Keratinocyte (primary cell): ENCODE results near the gene PRRX1. TPM values are rescaled to one million over a fixed set of nuclear protein-coding genes. Genes with fewer than 3 reads are reported as not detected.

ENCODE experiments used
- DNase-seq: peaks from one replicate; pipeline ENCODE4 v3.0.0-alpha.2; 2011; ENCODE audit warnings: low read depth, missing footprints, low spot score
- FAIRE-seq: peaks from 2 replicates; lab custom pipeline; 2011; peaks lifted over from hg19 to GRCh38; lab: Jason Lieb, UNC
- H2AFZ ChIP-seq: 2 replicates; pipeline ENCODE4 v1.6.0; 2012; ENCODE audit warnings: low read length, control low read depth, inconsistent platforms; ENCODE audit not compliant: control insufficient read depth
- H3K27ac ChIP-seq: 2 replicates; pipeline ENCODE4 v1.5.1; 2011; ENCODE audit warnings: low read length; ENCODE audit not compliant: control insufficient read depth, insufficient read depth
- H3K27me3 ChIP-seq: 3 replicates; pipeline ENCODE4 v1.6.0; 2011; ENCODE audit warnings: low read length; ENCODE audit not compliant: control insufficient read depth, insufficient read depth; ENCODE audit errors: extremely low read depth
- H3K36me3 ChIP-seq, 2 experiments: 2 replicates in 1 of 2; 3 replicates in 1 of 2; pipeline ENCODE4 v1.5.1; 2011; ENCODE audit warnings: low read length in 2 of 2, mild to moderate bottlenecking in 1 of 2; ENCODE audit not compliant: control insufficient read depth in 2 of 2, insufficient read depth in 2 of 2; ENCODE audit errors: extremely low read depth in 1 of 2
- H3K4me1 ChIP-seq: 3 replicates; pipeline ENCODE4 v1.5.1; 2011; ENCODE audit warnings: low read length; ENCODE audit not compliant: control insufficient read depth, insufficient read depth; ENCODE audit errors: extremely low read depth
- H3K4me2 ChIP-seq: 3 replicates; pipeline ENCODE4 v1.6.0; 2011; ENCODE audit warnings: low read depth, low read length; ENCODE audit not compliant: control insufficient read depth, insufficient read depth; ENCODE audit errors: extremely low read depth
- H3K4me3 ChIP-seq, 3 experiments: fragments of 200-600 bp in 1 of 3; sonication (generic) in 1 of 3; 2 replicates in 2 of 3; 3 replicates in 1 of 3; pipeline ENCODE4 v1.5.1; 2011 to 2016; ENCODE audit warnings: low read length in 3 of 3, mild to moderate bottlenecking in 3 of 3, control low read depth in 2 of 3, inconsistent platforms in 1 of 3, low read depth in 1 of 3, mixed read lengths in 1 of 3, mixed run types in 1 of 3, moderate library complexity in 1 of 3; ENCODE audit not compliant: control insufficient read depth in 2 of 3, insufficient read depth in 2 of 3; ENCODE audit errors: extremely low read depth in 1 of 3
- H3K79me2 ChIP-seq: 2 replicates; pipeline ENCODE4 v1.6.0; 2012; ENCODE audit warnings: low read length; ENCODE audit not compliant: control insufficient read depth, insufficient read depth
- H3K9ac ChIP-seq: 3 replicates; pipeline ENCODE4 v1.6.0; 2011; ENCODE audit warnings: low read length; ENCODE audit not compliant: control insufficient read depth, insufficient read depth; ENCODE audit errors: extremely low read depth
- H3K9me1 ChIP-seq: 3 replicates; pipeline ENCODE4 v1.6.0; 2011; ENCODE audit warnings: low read length; ENCODE audit not compliant: control insufficient read depth, insufficient read depth; ENCODE audit errors: extremely low read depth
- H3K9me3 ChIP-seq: 2 replicates; pipeline ENCODE4 v1.5.1; 2012; ENCODE audit warnings: low read depth, low read length; ENCODE audit not compliant: control insufficient read depth
- H4K20me1 ChIP-seq: 3 replicates; pipeline ENCODE4 v1.6.0; 2011; ENCODE audit warnings: low read length; ENCODE audit not compliant: control insufficient read depth, insufficient read depth; ENCODE audit errors: extremely low read depth
- EZH2 ChIP-seq: IDR thresholded peaks from one replicate; pipeline ENCODE4 v1.6.1; 2012; ENCODE audit warnings: inconsistent platforms, mild to moderate bottlenecking, low read length, moderate library complexity
- dilution Hi-C: fragments of 300-500 bp; cut with MboI; formaldehyde crosslinking; loops from one replicate; pipeline ENCODE4 v1.7.0; 2020; ENCODE audit warnings: low sequenced_read_pairs; ENCODE audit not compliant: extremely low pct_ligation_motif_present
- polyA plus RNA-seq, 5 experiments: library from polyadenylated mRNA; depleted of rRNA in 3 of 5; stranded (reverse) in 3 of 5; stranded (forward) in 1 of 5; unstranded in 1 of 5; fragments of >200 nt; gene quantifications; 1 replicate in 1 of 5; 2 replicates in 3 of 5; 3 replicates in 1 of 5; pipeline versions ENCODE4 v1.2.1 to v1.2.3, GENCODE V29; 2011 to 2012; ENCODE audit warnings: missing spikeins in 2 of 5, low read depth in 1 of 5, low replicate concordance in 1 of 5
- TF ChIP-seq, protein P1 (sequence below), 3 experiments: IDR thresholded peaks in 1 of 3; conservative IDR thresholded peaks in 1 of 3; optimal IDR thresholded peaks in 1 of 3; 2 replicates in 2 of 3; 3 replicates in 1 of 3; pipeline versions ENCODE3 to v1.5.1; 2011; ENCODE audit warnings: low read length in 3 of 3, mild to moderate bottlenecking in 3 of 3, moderate library complexity in 2 of 3, control low read depth in 1 of 3, inconsistent platforms in 1 of 3; ENCODE audit not compliant: insufficient read depth in 2 of 3; ENCODE audit errors: extremely low read depth in 1 of 3

The PRRX1 gene
- polyA plus RNA-seq, 1 donor (not counting 4 experiments of a cell fraction or from before 2014, with no cell fraction given) = not detected

DNA sequence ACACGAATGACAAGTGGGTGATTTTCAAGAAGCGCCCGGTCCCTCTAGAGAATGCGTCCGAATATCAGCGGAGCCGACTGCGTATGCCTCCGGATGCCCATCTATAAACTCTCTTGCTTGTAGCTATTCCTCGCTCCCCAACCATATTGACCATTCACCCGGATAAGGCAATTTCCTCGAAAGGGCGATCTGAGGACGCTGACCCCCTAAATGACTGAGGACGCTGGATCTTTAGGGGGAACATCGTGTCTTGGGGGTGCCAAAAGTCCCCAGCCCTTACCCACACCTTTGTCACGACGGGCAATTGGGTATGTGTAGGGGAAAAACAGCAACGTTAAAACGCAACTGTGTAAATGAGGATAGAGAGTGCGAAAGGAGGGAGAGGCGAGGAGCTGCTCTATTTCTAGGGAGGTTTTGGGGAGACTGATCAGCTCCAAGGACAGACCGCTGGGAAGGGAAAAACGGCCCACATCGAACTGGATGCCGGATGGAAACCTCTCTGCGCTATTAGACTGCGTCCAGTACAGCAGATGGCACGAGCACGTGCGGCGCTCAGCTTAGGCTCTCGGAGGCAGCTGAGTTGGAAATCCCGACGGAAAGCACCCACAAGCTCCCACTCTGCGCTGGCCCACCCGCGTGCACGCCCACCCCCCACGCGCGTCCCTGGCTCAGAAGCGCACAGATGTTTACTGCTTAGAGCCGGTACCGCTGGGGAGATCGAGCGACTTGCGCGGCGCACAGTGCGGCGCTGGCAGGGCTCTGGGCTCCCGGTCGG is 2.9 kb upstream of the PRRX1 start:
- dilution Hi-C loops = no loop called here
- no peak for FAIRE-seq
- Histone ChIP-seq H3K36me3 (no peaks in the 10 kb centered on the region), H3K9me3 (no peaks in the 10 kb centered on the region), H3K4me3 (peak overlapping the region in 1 of 3 experiments; percentile 12), H3K9me1 (no peaks in the 10 kb centered on the region), H3K4me2 (peak overlapping the region; percentile 37), H3K4me1 (peaks cover 16% of the 10 kb centered on the region), H2AFZ (no peak overlapping the region), H3K79me2 (no peaks in the 10 kb centered on the region), H4K20me1 (no peaks in the 10 kb centered on the region), H3K27ac (no peak overlapping the region), H3K27me3 (peaks cover 56% of the 10 kb centered on the region), H3K9ac (no peak overlapping the region)
- TF ChIP-seq, protein P1, sequence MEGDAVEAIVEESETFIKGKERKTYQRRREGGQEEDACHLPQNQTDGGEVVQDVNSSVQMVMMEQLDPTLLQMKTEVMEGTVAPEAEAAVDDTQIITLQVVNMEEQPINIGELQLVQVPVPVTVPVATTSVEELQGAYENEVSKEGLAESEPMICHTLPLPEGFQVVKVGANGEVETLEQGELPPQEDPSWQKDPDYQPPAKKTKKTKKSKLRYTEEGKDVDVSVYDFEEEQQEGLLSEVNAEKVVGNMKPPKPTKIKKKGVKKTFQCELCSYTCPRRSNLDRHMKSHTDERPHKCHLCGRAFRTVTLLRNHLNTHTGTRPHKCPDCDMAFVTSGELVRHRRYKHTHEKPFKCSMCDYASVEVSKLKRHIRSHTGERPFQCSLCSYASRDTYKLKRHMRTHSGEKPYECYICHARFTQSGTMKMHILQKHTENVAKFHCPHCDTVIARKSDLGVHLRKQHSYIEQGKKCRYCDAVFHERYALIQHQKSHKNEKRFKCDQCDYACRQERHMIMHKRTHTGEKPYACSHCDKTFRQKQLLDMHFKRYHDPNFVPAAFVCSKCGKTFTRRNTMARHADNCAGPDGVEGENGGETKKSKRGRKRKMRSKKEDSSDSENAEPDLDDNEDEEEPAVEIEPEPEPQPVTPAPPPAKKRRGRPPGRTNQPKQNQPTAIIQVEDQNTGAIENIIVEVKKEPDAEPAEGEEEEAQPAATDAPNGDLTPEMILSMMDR (optimal IDR thresholded peaks at IDR 0.05 in 1 of 3, IDR thresholded peaks at IDR 0.05 in 1 of 3, conservative IDR thresholded peaks at IDR 0.05 in 1 of 3; ENCODE audit: extremely low read depth in 1 of 3, insufficient read depth in 2 of 3, low read length in 3 of 3) = no peak
- TF ChIP-seq EZH2 = peak; percentile 34
- no peak for DNase-seq

DNA sequence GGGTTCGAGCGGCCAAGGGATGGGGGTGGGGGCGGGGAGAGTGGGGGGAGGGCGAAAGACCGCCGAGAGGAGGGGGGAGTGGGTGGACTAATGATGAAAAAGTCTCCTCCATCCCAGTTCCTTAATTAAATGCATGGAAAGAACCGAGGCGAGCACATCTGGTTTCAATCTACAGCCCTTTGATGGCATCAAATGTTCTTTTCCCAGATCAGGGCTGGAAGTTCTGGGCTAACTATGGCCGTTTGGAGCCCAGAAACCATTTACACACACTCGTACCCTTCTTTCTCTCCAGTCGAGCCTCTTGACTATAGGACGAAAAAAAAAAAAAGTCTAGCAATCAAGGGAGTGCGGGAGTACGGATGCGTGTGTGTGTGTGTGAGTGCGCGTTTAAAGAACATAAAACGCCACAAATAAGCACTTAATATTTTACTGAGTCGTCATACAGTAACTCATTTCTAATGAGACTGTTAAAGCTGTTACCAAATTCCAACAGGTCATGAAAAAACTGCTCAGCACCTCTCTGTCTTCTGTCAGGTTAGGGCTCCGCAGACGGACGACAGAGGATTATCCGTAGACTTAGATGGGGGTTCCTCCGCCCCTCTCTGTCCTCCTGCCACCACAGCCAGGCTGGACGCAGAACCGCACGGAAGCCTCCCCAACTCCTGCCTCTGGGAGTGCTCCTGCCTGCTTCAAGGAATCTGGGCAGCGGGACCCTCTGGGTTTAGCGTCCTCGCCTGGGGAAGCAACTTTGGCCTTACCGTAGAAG is 2.1 kb upstream of the PRRX1 start:
- H3K79me2 ChIP-seq = no peaks in the 10 kb centered on the region
- FAIRE-seq (no peak), DNase-seq (no peak)
- TF ChIP-seq EZH2 = peak; percentile 77
- TF ChIP-seq, protein P1 (optimal IDR thresholded peaks at IDR 0.05 in 1 of 3, IDR thresholded peaks at IDR 0.05 in 1 of 3, conservative IDR thresholded peaks at IDR 0.05 in 1 of 3; ENCODE audit: extremely low read depth in 1 of 3, insufficient read depth in 2 of 3, low read length in 3 of 3) = no peak
- dilution Hi-C loops = no loop called here
- peak overlapping the region; percentile 73 for H3K4me2 ChIP-seq
- peak overlapping the region in 2 of 3 experiments; percentile 6 to 53 for H3K4me3 ChIP-seq
- no peak overlapping the region for H2AFZ ChIP-seq
- H3K4me1 ChIP-seq = peaks cover 16% of the 10 kb centered on the region
- no peaks in the 10 kb centered on the region for H3K36me3 ChIP-seq
- H3K9me3 ChIP-seq = no peaks in the 10 kb centered on the region
- H3K27ac ChIP-seq = no peak overlapping the region
- no peaks in the 10 kb centered on the region for H4K20me1 ChIP-seq
- H3K9me1 ChIP-seq = no peaks in the 10 kb centered on the region
- no peak overlapping the region for H3K9ac ChIP-seq
- H3K27me3 ChIP-seq = peaks cover 57% of the 10 kb centered on the region
